Neutrophil (primary cell): ENCODE results near the gene MINDY4B.
A peak's percentile ranks its signal among the peaks of the same experiment; 100 is the strongest.

Experiments
- H3K27ac ChIP-seq: fragments of 200-600 bp; sonication (generic); 2 replicates; pipeline ENCODE4 v1.5.1; 2016; ENCODE audit warnings: mild to moderate bottlenecking, moderate library complexity
- H3K27me3 ChIP-seq: fragments of 200-600 bp; sonication (generic); 2 replicates; pipeline ENCODE4 v1.6.0; 2016; ENCODE audit warnings: mild to moderate bottlenecking
- H3K36me3 ChIP-seq: fragments of 200-600 bp; sonication (generic); 2 replicates; pipeline ENCODE4 v1.5.1; 2017
- H3K4me1 ChIP-seq, 2 experiments: fragments of 200-600 bp in 1 of 2; sonication (generic) in 1 of 2; 1 replicate in 1 of 2; 2 replicates in 1 of 2; pipeline versions ENCODE4 v1.5.1 to v1.6.1; 2013 to 2016; ENCODE audit warnings: low read depth in 1 of 2, low read length in 1 of 2, mild to moderate bottlenecking in 1 of 2, moderate library complexity in 1 of 2; ENCODE audit not compliant: control insufficient read depth in 1 of 2, insufficient read depth in 1 of 2
- H3K4me3 ChIP-seq, 2 experiments: fragments of 200-600 bp in 1 of 2; sonication (generic) in 1 of 2; 1 replicate in 1 of 2; 2 replicates in 1 of 2; pipeline ENCODE4 v1.5.1; 2013 to 2016; ENCODE audit warnings: low read depth in 1 of 2, low read length in 1 of 2, mild to moderate bottlenecking in 1 of 2, moderate library complexity in 1 of 2
- H3K9me3 ChIP-seq: fragments of 200-600 bp; sonication (generic); 2 replicates; pipeline ENCODE4 v1.5.1; 2016
- CTCF ChIP-seq: fragments of 200-600 bp; sonication (generic); IDR thresholded peaks from 2 replicates; pipeline ENCODE4 v1.5.1; 2016; ENCODE audit warnings: antibody characterized with exemption

Gene MINDY4B

DNA sequence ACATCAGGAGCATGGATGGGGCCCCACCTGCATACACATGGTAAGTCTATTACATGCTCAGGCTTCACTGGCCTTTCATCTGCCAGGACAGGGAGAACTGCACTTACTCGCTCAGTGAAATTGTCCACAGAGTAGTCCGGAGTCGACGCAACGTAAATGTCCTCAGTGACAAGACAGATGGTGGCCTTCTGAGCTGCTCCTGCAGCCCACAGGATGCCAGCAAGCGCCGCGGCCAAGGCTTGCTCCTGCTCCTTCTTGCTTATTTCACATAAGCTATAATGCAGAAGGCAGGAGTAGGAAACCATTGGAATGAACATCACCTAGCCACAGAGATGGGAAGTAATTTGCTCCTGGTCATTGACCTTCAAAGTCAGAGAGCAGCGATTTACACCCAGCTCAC, 14.4 kb downstream of the MINDY4B start:
- peak overlapping the region; percentile 51 to 54 for H3K4me3 ChIP-seq
- peaks cover 63 to 75% of the 10 kb centered on the region in 2 experiments for H3K4me1 ChIP-seq
- no peaks in the 10 kb centered on the region for H3K9me3 ChIP-seq
- peak overlapping the region; percentile 89 for H3K27ac ChIP-seq
- no peaks in the 10 kb centered on the region for H3K36me3 ChIP-seq
- no peak for TF ChIP-seq CTCF
- no peaks in the 10 kb centered on the region for H3K27me3 ChIP-seq

GRCh38 chr3:150890295-150890694, 14.9 kb downstream of the MINDY4B start:
- Histone ChIP-seq H3K9me3 (no peaks in the 10 kb centered on the region), H3K36me3 (no peaks in the 10 kb centered on the region), H3K27ac (peak overlapping the region; percentile 89), H3K4me1 (peaks cover 68 to 81% of the 10 kb centered on the region in 2 experiments), H3K27me3 (no peaks in the 10 kb centered on the region), H3K4me3 (peak overlapping the region; percentile 51 to 54)
- TF ChIP-seq CTCF = no peak

DNA sequence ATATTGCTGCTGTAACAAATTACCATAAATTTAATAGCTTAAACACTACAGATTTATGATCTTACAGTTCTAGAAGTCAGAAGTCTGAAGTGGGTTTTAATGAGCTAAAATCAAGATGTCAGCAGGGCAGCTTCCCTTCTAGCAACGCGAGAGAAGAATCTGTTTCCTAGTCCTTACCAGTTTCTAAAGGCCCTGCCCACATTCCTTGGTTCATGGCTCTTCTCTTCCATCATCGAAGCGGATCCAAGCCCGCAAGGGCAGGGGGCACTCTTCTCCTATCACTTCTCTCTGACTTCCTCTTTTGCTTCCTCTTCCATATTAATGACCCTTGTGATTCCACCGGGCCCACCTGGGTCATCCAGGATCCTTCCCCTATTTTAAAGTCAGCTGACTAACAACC, 16.1 kb downstream of the MINDY4B start:
- Histone ChIP-seq H3K9me3 (no peaks in the 10 kb centered on the region), H3K4me1 (peaks cover 80 to 84% of the 10 kb centered on the region in 2 experiments), H3K27me3 (no peaks in the 10 kb centered on the region), H3K27ac (peak overlapping the region; percentile 89), H3K36me3 (no peaks in the 10 kb centered on the region), H3K4me3 (peak overlapping the region in 1 of 2 experiments; percentile 54)
- no peak for TF ChIP-seq CTCF

DNA sequence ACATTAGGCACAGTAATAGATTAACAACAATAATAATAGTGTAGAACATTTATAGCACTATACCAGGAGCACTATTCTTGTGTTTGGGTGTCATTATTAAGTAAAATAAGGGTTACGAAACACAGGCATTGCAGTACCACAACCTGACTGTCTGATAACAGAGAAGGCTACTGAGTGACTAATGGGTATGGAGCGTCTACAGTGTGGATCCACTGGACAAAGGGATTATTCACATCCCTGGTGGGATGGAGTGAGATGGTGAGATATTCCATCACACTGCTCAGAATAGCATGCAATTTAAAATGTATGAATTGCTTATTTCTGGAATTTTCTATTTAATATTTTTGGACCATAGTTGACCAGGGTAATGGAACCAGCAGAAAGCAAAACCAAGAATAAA, 18.2 kb downstream of the MINDY4B start:
- Histone ChIP-seq H3K4me1 (peaks cover 74 to 76% of the 10 kb centered on the region in 2 experiments), H3K4me3 (no peak overlapping the region), H3K9me3 (no peaks in the 10 kb centered on the region), H3K27ac (no peak overlapping the region), H3K36me3 (no peaks in the 10 kb centered on the region), H3K27me3 (no peaks in the 10 kb centered on the region)
- TF ChIP-seq CTCF = no peak

GRCh38 chr3:150885535-150885934, 19.7 kb downstream of the MINDY4B start:
- H3K27ac ChIP-seq = peak overlapping the region; percentile 58
- no peak for TF ChIP-seq CTCF
- H3K9me3 ChIP-seq = no peaks in the 10 kb centered on the region
- H3K27me3 ChIP-seq = no peaks in the 10 kb centered on the region
- peaks cover 66 to 67% of the 10 kb centered on the region in 2 experiments for H3K4me1 ChIP-seq
- H3K4me3 ChIP-seq = no peak overlapping the region
- H3K36me3 ChIP-seq = no peaks in the 10 kb centered on the region
